GM12874 (cell line): ENCODE measurements around the gene ENO1.

ENCODE experiments used
- CTCF ChIP-seq: IDR thresholded peaks from 2 replicates; pipeline ENCODE4 v1.5.1; 2011; ENCODE audit warnings: low read depth, mild to moderate bottlenecking, control low read depth, low read length, moderate library complexity; ENCODE audit not compliant: insufficient read depth

ENO1 gene

DNA sequence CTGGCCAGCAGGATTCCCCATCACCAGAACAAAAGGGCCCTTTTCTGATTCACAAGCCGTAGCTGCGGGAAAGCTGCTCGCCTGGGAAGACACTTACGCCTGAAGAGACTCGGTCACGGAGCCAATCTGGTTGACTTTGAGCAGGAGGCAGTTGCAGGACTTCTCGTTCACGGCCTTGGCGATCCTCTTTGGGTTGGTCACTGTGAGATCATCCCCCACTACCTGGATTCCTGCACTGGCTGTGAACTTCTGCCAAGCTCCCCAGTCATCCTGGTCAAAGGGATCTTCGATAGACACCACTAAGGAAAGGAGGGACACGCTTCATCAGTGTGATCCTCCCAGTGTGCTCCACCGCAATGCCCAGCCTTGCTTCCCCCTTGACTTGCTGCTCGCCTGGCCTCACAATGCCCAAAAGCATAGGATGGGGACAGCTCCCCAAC lies 14.7 kb downstream of the ENO1 start:
- no peak for TF ChIP-seq CTCF

DNA sequence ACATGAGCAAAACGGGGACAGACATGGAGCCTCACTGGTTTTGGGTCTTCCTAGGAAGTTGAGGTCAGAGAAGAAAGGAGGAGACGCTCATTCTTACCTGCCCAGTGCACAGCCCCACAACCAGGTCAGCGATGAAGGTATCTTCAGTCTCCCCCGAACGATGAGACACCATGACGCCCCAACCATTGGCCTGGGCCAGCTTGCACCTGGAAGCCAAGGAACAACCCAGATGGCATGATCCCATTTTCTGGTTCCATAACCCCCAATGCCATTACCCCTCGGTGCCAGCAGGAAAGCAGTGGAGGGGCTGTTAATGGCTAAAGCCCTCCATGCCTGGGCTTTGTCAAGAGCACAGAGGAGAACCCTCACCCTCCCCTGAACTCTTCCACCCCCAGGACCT lies 15.3 kb downstream of the ENO1 start:
- no peak for TF ChIP-seq CTCF

- TF ChIP-seq CTCF, result peak; percentile 76
Measured at GRCh38 chr1:8862528-8862927, 16.0 kb downstream of the ENO1 start.

DNA sequence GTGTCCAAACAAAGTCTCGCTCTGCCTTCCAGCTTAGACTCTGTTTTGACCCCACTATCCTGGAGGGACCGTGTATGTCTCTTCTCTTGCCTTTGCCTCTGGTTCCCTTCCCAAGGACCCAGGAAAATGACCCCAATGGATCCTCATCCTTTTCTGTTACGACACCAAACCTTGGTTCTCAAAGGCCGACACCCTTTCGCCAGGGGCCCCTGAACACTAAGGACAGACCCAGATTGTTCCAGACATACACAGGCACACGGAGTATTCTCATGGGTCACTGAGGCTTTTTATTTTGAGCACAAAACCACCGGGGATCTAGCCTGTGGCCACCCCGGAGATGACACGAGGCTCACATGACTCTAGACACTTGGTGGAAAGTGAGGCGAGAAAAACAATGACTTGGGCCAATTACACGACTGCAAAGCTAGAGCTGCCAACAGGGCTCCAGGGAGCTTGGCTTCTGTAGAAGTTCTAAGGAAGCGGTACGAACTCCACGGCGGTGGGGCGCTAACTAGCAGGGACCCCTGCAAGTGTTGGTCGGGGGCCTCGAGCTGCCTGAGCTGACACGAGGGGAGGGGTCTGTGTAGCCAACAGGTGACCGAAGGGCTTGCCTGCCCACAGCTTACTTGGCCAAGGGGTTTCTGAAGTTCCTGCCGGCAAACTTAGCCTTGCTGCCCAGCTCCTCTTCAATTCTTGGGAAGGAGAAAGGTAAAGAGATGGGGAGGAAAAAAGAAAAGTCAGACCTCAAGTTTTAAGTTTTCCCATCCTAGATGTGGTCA lies 17.6 kb downstream of the ENO1 start:
- no peak for TF ChIP-seq CTCF

DNA sequence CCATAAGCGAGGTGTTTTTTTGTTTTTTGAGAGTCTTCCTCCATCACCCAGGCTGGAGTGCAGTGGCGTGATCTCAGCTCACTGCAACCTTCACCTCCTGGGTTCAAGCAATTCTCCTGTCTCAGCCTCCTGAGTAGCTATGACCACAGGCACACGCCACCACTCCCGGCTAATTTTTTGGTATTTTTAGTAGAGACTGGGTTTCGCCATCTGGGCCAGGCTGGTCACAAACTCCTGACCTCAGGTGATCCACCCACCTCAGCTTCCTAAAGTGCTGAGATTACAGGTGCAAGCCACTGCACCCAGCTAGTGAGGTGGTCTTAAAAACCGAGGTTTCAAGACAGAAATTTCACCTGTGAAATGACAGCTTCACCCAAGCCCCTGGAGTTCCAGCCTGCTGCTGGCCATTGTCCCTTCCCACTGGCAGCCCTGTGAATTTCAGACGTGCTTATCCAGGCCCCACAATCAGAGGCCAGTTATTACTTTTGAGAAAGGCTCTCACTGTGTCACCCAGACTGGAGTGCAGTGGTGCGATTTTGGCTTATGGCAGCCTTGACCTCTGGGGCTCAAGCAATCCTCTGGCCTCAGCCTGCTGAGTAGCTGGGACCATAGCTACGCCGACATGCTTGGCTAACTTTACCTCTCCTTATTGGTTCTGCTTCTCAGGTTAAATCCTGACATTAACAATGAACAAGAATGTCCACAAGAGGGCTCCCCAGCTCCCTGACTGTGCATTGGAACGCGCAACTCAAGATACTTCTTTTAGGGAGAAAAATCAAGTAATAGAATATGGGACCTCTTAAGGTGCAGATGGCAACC lies 19.4 kb downstream of the ENO1 start:
- TF ChIP-seq CTCF, result peak; percentile 53

GRCh38 chr1:8858112-8858668 lies 20.3 kb downstream of the ENO1 start:
- no peak for TF ChIP-seq CTCF

GRCh38 chr1:8856689-8857412 lies 21.6 kb downstream of the ENO1 start:
- TF ChIP-seq CTCF, result no peak
